K562 treated with DMSO at 1 percent for 48 hours (cell line): Measurements from ENCODE around the gene LTBP3. TPM values are rescaled to one million over a fixed set of nuclear protein-coding genes. Genes with fewer than 3 reads are reported as not detected.

Experiments used
- total RNA-seq: library from RNA; unstranded; fragments of 300-600 nt; gene quantifications from 2 replicates; pipeline ENCODE4 v1.2.3, GENCODE V29; 2022; ENCODE audit warnings: low replicate concordance; ENCODE audit errors: extremely low read depth

The LTBP3 gene
- not detected in 2 replicates for total RNA-seq

GRCh38 chr11:65558002-65558929, at the start of gene LTBP3:
LTBP3 (minus strand) TSS chr11:65558359; CDS start chr11:65557959, 400 bp downstream.

GRCh38 chr11:65595543-65596281, 37.6 kb upstream of the LTBP3 start, which contains the start of gene KCNK7:
KCNK7 (minus strand) TSS chr11:65595800; CDS start chr11:65595772, 28 bp downstream.

GRCh38 chr11:65575568-65576231, 17.5 kb upstream of the LTBP3 start, which contains the start of gene EHBP1L1:
EHBP1L1 (plus strand) TSS chr11:65576053; CDS start chr11:65576303, 250 bp downstream.

GRCh38 chr11:65572356-65573051, 14.3 kb upstream of the LTBP3 start, which contains the start of gene FAM89B:
FAM89B (plus strand) TSS chr11:65572538; CDS start chr11:65572670, 132 bp downstream.

GRCh38 chr11:65569973-65570918, 12.1 kb upstream of the LTBP3 start, which contains the start of gene ZNRD2:
ZNRD2 (plus strand) TSS chr11:65570477; CDS start chr11:65570492, 15 bp downstream.

GRCh38 chr11:65524741-65525545, 33.2 kb downstream of the LTBP3 start, which contains the start of gene SCYL1:
SCYL1 (plus strand) TSS chr11:65525083; CDS start chr11:65525154, 71 bp downstream.

GRCh38 chr11:65498977-65499712, 59.0 kb downstream of the LTBP3 start, which contains the start of gene MALAT1:
MALAT1 (plus strand) TSS chr11:65499045.

Other genes with a start within 250 kb of the LTBP3 start
- not detected in 2 replicates for gene CDC42EP2, start 243.5 kb downstream of the LTBP3 start, total RNA-seq
- gene DPF2, start 224.5 kb downstream of the LTBP3 start, total RNA-seq: 1,832 TPM in 1 of 2 replicates, not detected in the other
- gene TIGD3, start 203.6 kb downstream of the LTBP3 start, total RNA-seq: not detected in 2 replicates
- gene SLC25A45, start 175.7 kb downstream of the LTBP3 start, total RNA-seq: not detected in 2 replicates
- not detected in 2 replicates for gene FRMD8, start 171.7 kb downstream of the LTBP3 start, total RNA-seq
- 149 TPM in 1 of 2 replicates, not detected in the other for gene NEAT1, start 135.6 kb downstream of the LTBP3 start, total RNA-seq
- not detected in 2 replicates for gene MALAT1, start 59.3 kb downstream of the LTBP3 start, total RNA-seq
- gene SCYL1, start 33.3 kb downstream of the LTBP3 start, total RNA-seq: not detected in 2 replicates
- not detected in 2 replicates for gene ZNRD2, start 12.1 kb upstream of the LTBP3 start, total RNA-seq
- not detected in 2 replicates for gene FAM89B, start 14.2 kb upstream of the LTBP3 start, total RNA-seq
- not detected in 2 replicates for gene EHBP1L1, start 17.7 kb upstream of the LTBP3 start, total RNA-seq
- not detected in 2 replicates for gene KCNK7, start 37.4 kb upstream of the LTBP3 start, total RNA-seq
- 226 TPM in 1 of 2 replicates, not detected in the other for gene MAP3K11, start 55.9 kb upstream of the LTBP3 start, total RNA-seq
- gene PCNX3, start 57.4 kb upstream of the LTBP3 start, total RNA-seq: not detected in 2 replicates
- 104 TPM in 1 of 2 replicates, not detected in the other for gene SIPA1, start 79.7 kb upstream of the LTBP3 start, total RNA-seq
- gene RELA, start 104.6 kb upstream of the LTBP3 start, total RNA-seq: not detected in 2 replicates
- not detected in 2 replicates for gene KAT5, start 153.9 kb upstream of the LTBP3 start, total RNA-seq
- not detected in 2 replicates for gene RNASEH2C, start 162.4 kb upstream of the LTBP3 start, total RNA-seq
- gene AP5B1, start 222.6 kb upstream of the LTBP3 start, total RNA-seq: not detected in 2 replicates
- gene OVOL1, start 228.7 kb upstream of the LTBP3 start, total RNA-seq: not detected in 2 replicates